Ascending aorta (tissue), 2 donors: ENCODE data around the gene ONECUT2. TPM values are rescaled to one million over a fixed set of nuclear protein-coding genes. Genes with fewer than 3 reads are reported as not detected.

Experiments used
- DNase-seq, 2 donors: peaks; one replicate each; pipeline ENCODE4 v3.0.0-alpha.2; 2019; ENCODE audit warnings: low spot score in 2 of 2
- H3K27ac ChIP-seq, 2 donors: fragments of 200-600 bp; sonication (generic); one replicate each; pipeline ENCODE4 v1.5.1; 2016 to 2017; ENCODE audit warnings: mild to moderate bottlenecking in 1 of 2
- H3K27me3 ChIP-seq: fragments of 200-600 bp; sonication (generic); one replicate; pipeline ENCODE4 v1.5.1; 2017
- H3K36me3 ChIP-seq, 2 donors: fragments of 200-600 bp; sonication (generic); one replicate each; pipeline ENCODE4 v1.5.1; 2016
- H3K4me1 ChIP-seq, 2 donors: fragments of 200-600 bp; sonication (generic); one replicate each; pipeline ENCODE4 v1.5.1; 2016 to 2017; ENCODE audit warnings: mild to moderate bottlenecking in 1 of 2
- H3K4me3 ChIP-seq, 2 donors: fragments of 200-600 bp; sonication (generic); one replicate each; pipeline ENCODE4 v1.5.1; 2016 to 2017; ENCODE audit warnings: mild to moderate bottlenecking in 1 of 2
- H3K9me3 ChIP-seq, 2 donors: fragments of 200-600 bp; sonication (generic); one replicate each; pipeline ENCODE4 v1.5.1; 2016
- intact Hi-C: fragments of 100-400 bp; cut with DNase I; formaldehyde crosslinking; loops from one replicate; pipeline ENCODE4 v1.15.1; 2023
- total RNA-seq: library from RNA; depleted of rRNA; stranded (reverse); fragments of >200 nt; gene quantifications from one replicate; pipeline ENCODE4 v1.1.0, GENCODE V29; 2016
- TF ChIP-seq, protein P1 (sequence below), 3 experiments: fragments of 200-600 bp in 2 of 3; fragments of 450-650 bp in 1 of 3; sonication (generic) in 2 of 3; IDR thresholded peaks; one replicate each; pipeline ENCODE4 v1.5.1; 2016 to 2019; ENCODE audit warnings: antibody characterized with exemption in 3 of 3, mild to moderate bottlenecking in 1 of 3, moderate library complexity in 1 of 3

ONECUT2 gene
- total RNA-seq, 1 donor from 2014 or later, result 0.11 TPM

DNA sequence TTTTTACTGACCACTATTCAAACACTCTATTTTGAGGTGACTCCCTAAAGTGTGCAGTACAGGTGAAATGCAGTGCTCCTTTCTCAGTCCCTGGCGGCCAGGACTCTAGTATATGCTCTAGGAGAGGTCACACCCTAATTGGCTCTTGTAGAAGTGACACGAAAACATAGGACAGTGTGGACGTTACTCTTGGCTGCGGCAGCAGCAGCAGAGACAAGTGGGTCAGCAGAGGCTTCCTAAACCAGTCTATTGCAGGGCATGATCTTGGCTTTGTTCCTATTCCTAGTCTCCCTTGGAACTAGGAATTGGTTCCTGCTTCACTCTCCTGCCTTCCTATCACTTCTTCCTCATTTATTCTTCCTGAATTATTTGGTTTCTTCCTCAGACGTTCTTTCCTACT lies 10.1 kb upstream of the ONECUT2 start:
- Histone ChIP-seq H3K27me3 (peaks cover 14% of the 10 kb centered on the region), H3K4me3 (no peak overlapping the region), H3K4me1 (no peaks in the 10 kb centered on the region), H3K27ac (no peak overlapping the region), H3K36me3 (no peaks in the 10 kb centered on the region), H3K9me3 (no peaks in the 10 kb centered on the region)
- intact Hi-C loops, result no loop called here
- TF ChIP-seq, protein P1, sequence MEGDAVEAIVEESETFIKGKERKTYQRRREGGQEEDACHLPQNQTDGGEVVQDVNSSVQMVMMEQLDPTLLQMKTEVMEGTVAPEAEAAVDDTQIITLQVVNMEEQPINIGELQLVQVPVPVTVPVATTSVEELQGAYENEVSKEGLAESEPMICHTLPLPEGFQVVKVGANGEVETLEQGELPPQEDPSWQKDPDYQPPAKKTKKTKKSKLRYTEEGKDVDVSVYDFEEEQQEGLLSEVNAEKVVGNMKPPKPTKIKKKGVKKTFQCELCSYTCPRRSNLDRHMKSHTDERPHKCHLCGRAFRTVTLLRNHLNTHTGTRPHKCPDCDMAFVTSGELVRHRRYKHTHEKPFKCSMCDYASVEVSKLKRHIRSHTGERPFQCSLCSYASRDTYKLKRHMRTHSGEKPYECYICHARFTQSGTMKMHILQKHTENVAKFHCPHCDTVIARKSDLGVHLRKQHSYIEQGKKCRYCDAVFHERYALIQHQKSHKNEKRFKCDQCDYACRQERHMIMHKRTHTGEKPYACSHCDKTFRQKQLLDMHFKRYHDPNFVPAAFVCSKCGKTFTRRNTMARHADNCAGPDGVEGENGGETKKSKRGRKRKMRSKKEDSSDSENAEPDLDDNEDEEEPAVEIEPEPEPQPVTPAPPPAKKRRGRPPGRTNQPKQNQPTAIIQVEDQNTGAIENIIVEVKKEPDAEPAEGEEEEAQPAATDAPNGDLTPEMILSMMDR (IDR thresholded peaks at IDR 0.05), result no peak
- no peak for DNase-seq

DNA sequence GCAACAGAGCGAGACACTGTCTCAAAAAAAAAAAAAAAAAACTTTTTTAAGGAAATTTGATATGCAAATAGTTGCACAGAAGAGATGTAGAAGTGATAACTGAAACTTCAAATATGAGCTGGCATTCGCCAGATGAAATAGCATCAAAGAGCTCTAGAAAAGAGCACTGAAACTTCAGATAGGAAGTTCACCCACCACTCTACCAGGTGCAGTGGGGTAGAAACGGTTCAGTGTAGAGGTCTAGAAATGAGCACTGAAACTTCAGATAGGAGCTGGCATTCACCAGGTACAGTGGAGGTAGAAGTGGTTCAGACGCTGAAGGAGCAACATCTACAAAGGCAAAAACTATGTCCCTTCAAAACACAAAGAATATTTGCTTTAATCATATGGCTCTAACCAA lies 9.0 kb upstream of the ONECUT2 start:
- Histone ChIP-seq H3K4me3 (no peak overlapping the region), H3K36me3 (no peaks in the 10 kb centered on the region), H3K4me1 (no peaks in the 10 kb centered on the region), H3K27ac (no peak overlapping the region), H3K9me3 (no peaks in the 10 kb centered on the region), H3K27me3 (peaks cover 24% of the 10 kb centered on the region)
- DNase-seq, result no peak
- TF ChIP-seq, protein P1 (IDR thresholded peaks at IDR 0.05), result no peak
- intact Hi-C loops, result no loop called here

DNA sequence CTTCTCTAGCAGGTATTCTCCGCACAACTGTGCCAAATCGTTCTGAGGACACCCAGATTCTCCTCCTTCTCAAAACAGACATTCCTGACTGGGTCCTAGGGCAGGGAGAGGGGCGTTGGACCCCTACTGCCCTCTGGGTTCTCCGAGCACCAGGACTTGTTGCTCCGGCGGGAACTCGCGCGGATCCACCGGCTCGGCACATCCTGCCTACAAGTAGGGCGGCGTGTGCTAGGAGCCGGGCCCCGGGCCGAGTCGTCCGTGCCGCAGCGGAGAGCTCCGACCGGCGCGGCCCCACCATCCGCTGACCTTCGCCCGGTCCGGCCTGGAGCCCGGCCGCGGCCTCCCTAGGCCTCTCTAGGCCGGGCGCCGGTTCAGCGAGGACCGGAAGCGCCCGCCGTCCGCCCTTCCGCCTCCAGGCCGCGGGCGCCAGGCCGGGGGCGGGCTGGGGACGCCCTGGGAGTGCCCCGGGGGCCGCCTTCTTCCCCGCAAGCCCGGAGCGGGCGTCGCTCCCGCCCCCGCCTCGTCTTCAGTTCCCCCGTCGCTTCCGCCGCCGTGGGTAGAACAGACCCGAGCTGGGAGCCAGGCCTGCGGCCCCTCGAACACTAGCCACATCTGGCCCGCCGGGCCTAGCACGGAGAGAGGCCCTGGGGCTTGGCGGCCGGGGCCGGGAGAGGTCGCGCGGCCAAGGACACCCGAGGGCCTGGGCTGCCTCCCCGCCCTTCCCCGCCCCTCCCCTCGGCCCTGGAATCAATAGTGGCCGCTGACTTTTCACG lies 7.6 kb upstream of the ONECUT2 start:
- no peak for DNase-seq
- Histone ChIP-seq H3K9me3 (no peaks in the 10 kb centered on the region), H3K4me3 (peak overlapping the region; percentile 35 to 44), H3K27ac (no peak overlapping the region), H3K27me3 (peaks cover 26% of the 10 kb centered on the region), H3K4me1 (no peaks in the 10 kb centered on the region), H3K36me3 (no peaks in the 10 kb centered on the region)
- TF ChIP-seq, protein P1 (IDR thresholded peaks at IDR 0.05), result no peak
- intact Hi-C loops, result no loop called here

DNA sequence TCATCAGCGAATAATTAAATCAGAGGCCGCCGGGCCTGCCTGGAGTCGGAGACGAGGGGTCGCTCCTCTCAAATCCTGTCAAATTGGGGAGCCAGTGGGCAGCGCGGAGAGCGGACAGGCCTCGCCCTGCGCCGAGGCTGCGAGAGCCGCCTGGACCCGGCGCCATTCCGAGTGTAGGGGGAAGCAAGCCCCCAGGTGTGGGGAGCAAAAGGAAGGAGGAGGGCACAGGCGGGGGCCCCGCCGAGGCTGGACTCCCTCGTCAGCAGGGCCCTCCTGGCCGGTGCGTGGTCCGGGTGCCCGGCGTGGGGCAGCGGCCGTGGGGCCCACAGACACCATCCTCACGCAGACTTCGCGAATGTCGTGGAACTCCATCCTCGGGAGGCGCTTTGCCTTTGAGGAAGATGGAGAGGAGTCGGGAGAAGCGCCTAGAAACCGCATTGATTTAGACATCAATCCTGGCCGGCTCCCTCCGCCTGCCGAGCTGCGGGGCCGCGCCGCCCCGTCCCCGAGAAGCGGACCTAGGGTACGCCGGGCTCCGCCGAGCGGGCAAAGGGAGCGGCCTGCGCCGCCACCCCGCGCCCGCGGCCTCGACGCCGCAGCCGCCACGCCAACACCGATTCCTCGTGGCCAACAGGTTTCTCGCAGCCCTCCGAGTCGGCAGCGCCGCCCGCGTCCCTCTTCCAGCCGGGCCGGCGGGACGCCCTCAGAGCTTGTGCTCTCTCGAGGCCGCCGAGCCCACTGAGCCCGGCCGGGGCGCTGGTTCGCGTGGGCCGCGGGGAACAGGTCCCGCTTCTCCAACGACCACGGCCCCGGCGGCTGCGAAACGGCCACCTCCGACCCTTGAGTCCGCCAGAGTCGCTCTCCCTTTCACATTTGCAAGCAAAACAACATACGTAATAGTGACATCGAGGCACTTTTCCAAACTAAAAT lies 6.7 kb upstream of the ONECUT2 start:
- no peaks in the 10 kb centered on the region for H3K9me3 ChIP-seq
- DNase-seq, result no peak
- H3K27ac ChIP-seq, result no peak overlapping the region
- H3K4me3 ChIP-seq, result peak overlapping the region; percentile 35 to 44
- TF ChIP-seq, protein P1 (IDR thresholded peaks at IDR 0.05), result no peak
- H3K4me1 ChIP-seq, result no peaks in the 10 kb centered on the region
- no peaks in the 10 kb centered on the region for H3K36me3 ChIP-seq
- intact Hi-C loops, result no loop called here
- peaks cover 35% of the 10 kb centered on the region for H3K27me3 ChIP-seq

DNA sequence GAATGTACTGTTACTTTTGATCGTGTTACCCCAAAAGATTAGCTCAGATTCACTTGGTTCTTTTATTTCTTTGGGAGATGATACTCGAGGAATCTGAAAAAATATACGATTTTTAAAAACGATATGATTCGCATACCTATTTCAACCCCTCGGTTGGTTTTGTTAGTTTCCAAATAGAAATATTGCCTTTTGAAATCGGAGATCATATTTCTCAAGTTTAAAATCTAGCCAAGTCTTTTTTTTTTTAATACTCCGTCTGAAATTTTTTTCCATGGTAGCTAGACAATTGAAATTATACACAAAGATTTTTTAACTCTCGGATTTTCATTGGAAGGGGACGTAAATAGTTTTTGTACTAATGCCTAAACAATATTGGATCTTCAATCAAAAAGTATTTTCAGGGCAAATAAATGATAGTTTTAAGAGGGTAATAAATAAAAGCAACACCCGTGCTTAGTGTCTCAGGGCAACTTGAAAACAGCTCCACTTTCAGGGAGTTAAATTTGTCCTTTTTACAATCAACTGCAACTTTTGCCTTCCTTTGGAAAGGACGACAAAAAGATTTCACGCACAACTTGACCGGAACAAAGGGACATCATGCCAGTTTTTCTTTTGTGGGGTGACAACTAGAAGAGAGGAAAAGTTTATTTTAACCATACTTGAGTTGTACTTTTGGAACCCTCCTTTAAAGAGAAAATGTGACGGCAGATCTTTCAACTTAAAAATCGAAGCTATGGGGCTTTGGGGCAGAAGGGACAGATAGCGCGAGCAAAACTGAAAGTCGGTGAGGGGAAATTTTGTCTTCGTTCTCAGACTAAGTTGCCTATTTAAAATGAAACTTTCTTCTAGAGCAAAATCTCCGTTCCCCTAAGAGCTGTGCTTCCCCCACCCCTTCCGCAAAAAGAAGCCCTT lies 5.8 kb upstream of the ONECUT2 start:
- no peaks in the 10 kb centered on the region for H3K9me3 ChIP-seq
- H3K27ac ChIP-seq, result no peak overlapping the region
- no peak for DNase-seq
- TF ChIP-seq, protein P1 (IDR thresholded peaks at IDR 0.05), result no peak
- H3K27me3 ChIP-seq, result peaks cover 35% of the 10 kb centered on the region
- no peaks in the 10 kb centered on the region for H3K36me3 ChIP-seq
- H3K4me1 ChIP-seq, result peaks cover 0 to 6% of the 10 kb centered on the region in 2 donors
- intact Hi-C loops, result loop anchor here (10.0 kb wide), 1 partner anchor 415 kb away; no protein-coding TSS in a partner anchor
- peak overlapping the region in 1 of 2 donors; percentile 7 for H3K4me3 ChIP-seq
